ENCODE results near the gene ADGRE2. TPM values are rescaled to one million over a fixed set of nuclear protein-coding genes. Genes with fewer than 3 reads are reported as not detected.
"Not testable (repeated sequence)": the region's sequence is repeated elsewhere in the genome, so short reads cannot be mapped to it uniquely, and the experiment has no call there.

The ADGRE2 gene
- total RNA-seq, 1 experiment from 2014 or later, result 0.21 TPM

DNA sequence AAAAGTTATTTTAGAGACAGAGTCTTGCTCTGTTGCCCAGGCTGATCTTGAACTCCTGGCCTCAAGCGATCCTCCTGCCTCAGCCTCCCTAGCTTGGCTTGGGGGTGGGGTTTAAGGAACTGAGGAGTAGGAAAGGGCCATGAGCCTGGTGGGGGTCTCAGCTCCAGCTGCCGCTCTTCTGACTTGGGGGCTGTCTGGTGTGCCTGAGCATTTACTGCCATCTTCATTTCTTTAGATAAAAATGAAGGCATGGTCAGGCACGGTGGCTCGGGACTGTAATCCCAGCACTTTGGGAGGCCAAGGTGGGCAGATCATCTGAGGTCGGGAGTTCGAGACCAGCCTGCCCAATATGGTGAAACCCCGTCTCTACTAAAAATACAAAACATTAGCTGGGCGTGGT is 3.0 kb downstream of the ADGRE2 start:
- H3K27me3 ChIP-seq (ENCODE audit: control insufficient read depth, insufficient read depth, low read length); DNase-seq (ENCODE audit: low read depth, low spot score); H3K27ac ChIP-seq (ENCODE audit: low read length); in situ Hi-C loops (cut with HindIII; ENCODE audit: low pct_unique_long_range_greater_than_20kb, low sequenced_read_pairs); H3K36me3 ChIP-seq (ENCODE audit: control insufficient read depth, insufficient read depth, low read length); ATAC-seq; H3K4me3 ChIP-seq (ENCODE audit: low read depth in 2 of 2, low read length in 2 of 2); intact Hi-C loops (cut with micrococcal nuclease; ENCODE audit: unreplicated experiment); CTCF ChIA-PET; H3K4me1 ChIP-seq (ENCODE audit: control insufficient read depth, insufficient read depth, low read length); H3K9me3 ChIP-seq (ENCODE audit: control insufficient read depth, insufficient read depth, low read depth, low read length); POLR2A ChIA-PET; BruUV-seq (replicated peaks): not testable (repeated sequence)

GRCh38 chr19:14774373-14774772 is 4.0 kb downstream of the ADGRE2 start:
- ATAC-seq, result no peak
- in situ Hi-C loops (cut with HindIII; ENCODE audit: low pct_unique_long_range_greater_than_20kb, low sequenced_read_pairs) (no loop called here), intact Hi-C loops (cut with micrococcal nuclease; ENCODE audit: unreplicated experiment) (no loop called here)
- no peaks in the 10 kb centered on the region; the same call in 1 of the 2 replicates for H3K36me3 ChIP-seq (ENCODE audit: control insufficient read depth, insufficient read depth, low read length)
- no peak for TF ChIP-seq POLR2AphosphoS5 (IDR thresholded peaks at IDR 0.05; ENCODE audit: low read depth, low read length)
- no peak for TF ChIP-seq TCF7L2 (IDR thresholded peaks at IDR 0.05; ENCODE audit: low read depth, low read length)
- TF ChIP-seq SIN3A (IDR thresholded peaks at IDR 0.05; ENCODE audit: borderline replicate concordance, insufficient read depth, low read depth, low read length), result no peak
- TF ChIP-seq, protein P1, sequence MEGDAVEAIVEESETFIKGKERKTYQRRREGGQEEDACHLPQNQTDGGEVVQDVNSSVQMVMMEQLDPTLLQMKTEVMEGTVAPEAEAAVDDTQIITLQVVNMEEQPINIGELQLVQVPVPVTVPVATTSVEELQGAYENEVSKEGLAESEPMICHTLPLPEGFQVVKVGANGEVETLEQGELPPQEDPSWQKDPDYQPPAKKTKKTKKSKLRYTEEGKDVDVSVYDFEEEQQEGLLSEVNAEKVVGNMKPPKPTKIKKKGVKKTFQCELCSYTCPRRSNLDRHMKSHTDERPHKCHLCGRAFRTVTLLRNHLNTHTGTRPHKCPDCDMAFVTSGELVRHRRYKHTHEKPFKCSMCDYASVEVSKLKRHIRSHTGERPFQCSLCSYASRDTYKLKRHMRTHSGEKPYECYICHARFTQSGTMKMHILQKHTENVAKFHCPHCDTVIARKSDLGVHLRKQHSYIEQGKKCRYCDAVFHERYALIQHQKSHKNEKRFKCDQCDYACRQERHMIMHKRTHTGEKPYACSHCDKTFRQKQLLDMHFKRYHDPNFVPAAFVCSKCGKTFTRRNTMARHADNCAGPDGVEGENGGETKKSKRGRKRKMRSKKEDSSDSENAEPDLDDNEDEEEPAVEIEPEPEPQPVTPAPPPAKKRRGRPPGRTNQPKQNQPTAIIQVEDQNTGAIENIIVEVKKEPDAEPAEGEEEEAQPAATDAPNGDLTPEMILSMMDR (IDR thresholded peaks at IDR 0.05), result no peak
- TF ChIP-seq, protein P2, sequence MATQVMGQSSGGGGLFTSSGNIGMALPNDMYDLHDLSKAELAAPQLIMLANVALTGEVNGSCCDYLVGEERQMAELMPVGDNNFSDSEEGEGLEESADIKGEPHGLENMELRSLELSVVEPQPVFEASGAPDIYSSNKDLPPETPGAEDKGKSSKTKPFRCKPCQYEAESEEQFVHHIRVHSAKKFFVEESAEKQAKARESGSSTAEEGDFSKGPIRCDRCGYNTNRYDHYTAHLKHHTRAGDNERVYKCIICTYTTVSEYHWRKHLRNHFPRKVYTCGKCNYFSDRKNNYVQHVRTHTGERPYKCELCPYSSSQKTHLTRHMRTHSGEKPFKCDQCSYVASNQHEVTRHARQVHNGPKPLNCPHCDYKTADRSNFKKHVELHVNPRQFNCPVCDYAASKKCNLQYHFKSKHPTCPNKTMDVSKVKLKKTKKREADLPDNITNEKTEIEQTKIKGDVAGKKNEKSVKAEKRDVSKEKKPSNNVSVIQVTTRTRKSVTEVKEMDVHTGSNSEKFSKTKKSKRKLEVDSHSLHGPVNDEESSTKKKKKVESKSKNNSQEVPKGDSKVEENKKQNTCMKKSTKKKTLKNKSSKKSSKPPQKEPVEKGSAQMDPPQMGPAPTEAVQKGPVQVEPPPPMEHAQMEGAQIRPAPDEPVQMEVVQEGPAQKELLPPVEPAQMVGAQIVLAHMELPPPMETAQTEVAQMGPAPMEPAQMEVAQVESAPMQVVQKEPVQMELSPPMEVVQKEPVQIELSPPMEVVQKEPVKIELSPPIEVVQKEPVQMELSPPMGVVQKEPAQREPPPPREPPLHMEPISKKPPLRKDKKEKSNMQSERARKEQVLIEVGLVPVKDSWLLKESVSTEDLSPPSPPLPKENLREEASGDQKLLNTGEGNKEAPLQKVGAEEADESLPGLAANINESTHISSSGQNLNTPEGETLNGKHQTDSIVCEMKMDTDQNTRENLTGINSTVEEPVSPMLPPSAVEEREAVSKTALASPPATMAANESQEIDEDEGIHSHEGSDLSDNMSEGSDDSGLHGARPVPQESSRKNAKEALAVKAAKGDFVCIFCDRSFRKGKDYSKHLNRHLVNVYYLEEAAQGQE (IDR thresholded peaks at IDR 0.05; ENCODE audit: insufficient read depth in 1 of 2, low read depth in 2 of 2, low read length in 1 of 2), result no peak
- POLR2A ChIA-PET, result no interaction called here
- no peak overlapping the region for H3K27ac ChIP-seq (ENCODE audit: low read length)
- BruUV-seq (replicated peaks), result no TSS peak
- H3K4me1 ChIP-seq (ENCODE audit: control insufficient read depth, insufficient read depth, low read length), result no peaks in the 10 kb centered on the region
- H3K4me3 ChIP-seq (ENCODE audit: low read depth in 2 of 2, low read length in 2 of 2), result no peak overlapping the region
- DNase-seq (ENCODE audit: low read depth, low spot score), result no peak
- H3K9me3 ChIP-seq (ENCODE audit: control insufficient read depth, insufficient read depth, low read depth, low read length), result no peaks in the 10 kb centered on the region
- CTCF ChIA-PET, result no interaction called here
- no peaks in the 10 kb centered on the region for H3K27me3 ChIP-seq (ENCODE audit: control insufficient read depth, insufficient read depth, low read length)

DNA sequence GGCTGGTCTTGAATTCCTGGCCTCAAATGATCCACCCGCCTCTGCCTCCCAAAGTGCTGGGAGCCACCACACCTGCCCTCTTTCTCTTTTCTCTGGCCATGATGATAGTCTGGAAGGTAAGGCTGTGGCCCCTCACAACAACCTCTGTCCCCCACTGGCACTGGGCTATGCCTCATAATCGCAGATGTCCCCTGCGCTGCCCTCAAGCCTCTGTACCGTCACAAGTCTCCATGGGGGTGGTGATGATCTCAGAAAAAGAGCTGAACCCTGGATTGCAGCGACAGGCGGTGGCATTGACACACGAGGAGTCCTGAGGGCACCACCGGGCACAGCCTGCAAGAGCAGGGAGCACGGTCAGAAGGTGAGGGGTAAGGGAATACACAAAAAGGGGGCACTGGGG is 4.6 kb downstream of the ADGRE2 start:
- DNase-seq (ENCODE audit: low read depth, low spot score); POLR2A ChIA-PET; in situ Hi-C loops (cut with HindIII; ENCODE audit: low pct_unique_long_range_greater_than_20kb, low sequenced_read_pairs); H3K4me1 ChIP-seq (ENCODE audit: control insufficient read depth, insufficient read depth, low read length); H3K36me3 ChIP-seq (ENCODE audit: control insufficient read depth, insufficient read depth, low read length); H3K27ac ChIP-seq (ENCODE audit: low read length); H3K27me3 ChIP-seq (ENCODE audit: control insufficient read depth, insufficient read depth, low read length); BruUV-seq (replicated peaks); H3K4me3 ChIP-seq (ENCODE audit: low read depth in 2 of 2, low read length in 2 of 2); intact Hi-C loops (cut with micrococcal nuclease; ENCODE audit: unreplicated experiment); ATAC-seq; CTCF ChIA-PET; H3K9me3 ChIP-seq (ENCODE audit: control insufficient read depth, insufficient read depth, low read depth, low read length): not testable (repeated sequence)

Data from Panc1 (cell line).